ENCODE data around the gene PYDC1.

Gene PYDC1

DNA sequence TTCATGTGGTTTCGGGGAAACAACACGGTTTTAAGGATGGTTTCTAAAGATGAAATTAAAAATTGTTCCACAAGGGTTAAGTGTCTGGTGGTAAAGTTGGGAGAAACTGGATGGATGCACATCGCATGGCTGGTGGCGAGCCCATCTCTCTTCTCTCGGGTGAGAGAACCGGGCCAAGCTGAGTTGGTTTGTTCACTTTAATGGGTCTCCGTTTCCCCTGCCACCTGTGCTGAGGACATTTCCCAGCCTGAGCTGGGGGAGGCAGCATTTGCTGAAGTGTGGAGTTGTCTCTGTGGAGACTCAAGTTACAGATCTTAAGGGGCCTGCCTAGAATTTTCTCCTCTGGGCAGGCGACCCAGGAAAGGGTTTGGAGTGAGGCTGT, 29.1 kb downstream of the PYDC1 start:
- H3K4me1 ChIP-seq (ENCODE audit: insufficient read depth, poor library complexity, severe bottlenecking), result no peaks in the 10 kb centered on the region
- DNase-seq (ENCODE audit: low spot score) (peak; percentile 15), ATAC-seq (ENCODE audit: low read depth) (no peak)
- H3K27ac ChIP-seq (ENCODE audit: poor library complexity, severe bottlenecking), result no peak overlapping the region
- no peak overlapping the region for H3K4me3 ChIP-seq (ENCODE audit: severe bottlenecking)
- H3K9me3 ChIP-seq (ENCODE audit: severe bottlenecking), result no peaks in the 10 kb centered on the region
- TF ChIP-seq, protein P1, sequence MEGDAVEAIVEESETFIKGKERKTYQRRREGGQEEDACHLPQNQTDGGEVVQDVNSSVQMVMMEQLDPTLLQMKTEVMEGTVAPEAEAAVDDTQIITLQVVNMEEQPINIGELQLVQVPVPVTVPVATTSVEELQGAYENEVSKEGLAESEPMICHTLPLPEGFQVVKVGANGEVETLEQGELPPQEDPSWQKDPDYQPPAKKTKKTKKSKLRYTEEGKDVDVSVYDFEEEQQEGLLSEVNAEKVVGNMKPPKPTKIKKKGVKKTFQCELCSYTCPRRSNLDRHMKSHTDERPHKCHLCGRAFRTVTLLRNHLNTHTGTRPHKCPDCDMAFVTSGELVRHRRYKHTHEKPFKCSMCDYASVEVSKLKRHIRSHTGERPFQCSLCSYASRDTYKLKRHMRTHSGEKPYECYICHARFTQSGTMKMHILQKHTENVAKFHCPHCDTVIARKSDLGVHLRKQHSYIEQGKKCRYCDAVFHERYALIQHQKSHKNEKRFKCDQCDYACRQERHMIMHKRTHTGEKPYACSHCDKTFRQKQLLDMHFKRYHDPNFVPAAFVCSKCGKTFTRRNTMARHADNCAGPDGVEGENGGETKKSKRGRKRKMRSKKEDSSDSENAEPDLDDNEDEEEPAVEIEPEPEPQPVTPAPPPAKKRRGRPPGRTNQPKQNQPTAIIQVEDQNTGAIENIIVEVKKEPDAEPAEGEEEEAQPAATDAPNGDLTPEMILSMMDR (IDR thresholded peaks at IDR 0.05; ENCODE audit: poor library complexity, severe bottlenecking), result no peak
- H3K36me3 ChIP-seq (ENCODE audit: low read depth), result peaks cover 99% of the 10 kb centered on the region
- no peaks in the 10 kb centered on the region for H3K27me3 ChIP-seq (ENCODE audit: insufficient read depth, poor library complexity, severe bottlenecking)

DNA sequence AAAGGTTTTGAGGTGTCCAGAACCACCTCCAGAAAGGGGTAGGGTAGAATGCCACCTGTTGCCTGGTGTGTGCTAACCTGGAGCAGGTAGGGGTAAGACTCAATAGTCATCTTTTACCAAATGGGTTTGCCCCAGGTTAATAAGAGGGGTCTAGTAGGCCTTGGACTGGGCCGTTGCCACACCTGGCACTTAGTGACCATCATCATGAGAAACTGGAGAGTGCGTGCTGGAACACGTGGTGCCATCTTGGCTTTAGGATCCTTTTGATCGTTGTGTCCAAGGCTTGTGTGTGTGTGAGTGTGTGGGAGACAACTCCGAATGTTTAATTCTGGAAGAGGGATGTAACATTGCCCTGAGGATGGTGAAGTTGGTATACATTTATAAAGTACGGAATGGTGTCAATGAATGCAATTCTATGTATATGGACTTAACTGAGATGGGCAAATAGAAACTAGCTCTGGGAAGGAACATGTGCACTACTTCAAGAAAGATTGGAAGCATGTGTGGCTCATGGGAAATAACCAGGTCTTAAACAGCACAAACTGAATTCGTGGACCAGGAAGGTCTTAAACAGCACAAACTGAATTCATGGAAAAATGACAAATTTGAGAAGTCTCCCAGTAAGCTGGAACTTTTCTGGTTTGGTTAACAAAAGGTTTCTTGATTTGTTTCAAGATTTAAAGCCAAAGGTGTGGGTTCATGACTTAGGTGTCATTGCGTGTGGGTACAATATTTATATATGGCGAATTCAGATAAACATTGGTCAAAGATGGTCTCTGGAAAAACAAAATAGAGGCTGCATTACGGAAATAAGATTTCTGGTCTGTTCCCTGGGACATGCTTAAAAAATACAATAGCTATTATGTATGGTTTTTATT, 29.8 kb downstream of the PYDC1 start:
- Histone ChIP-seq H3K9me3 (ENCODE audit: severe bottlenecking) (no peaks in the 10 kb centered on the region), H3K27ac (ENCODE audit: poor library complexity, severe bottlenecking) (no peak overlapping the region), H3K4me3 (ENCODE audit: severe bottlenecking) (no peak overlapping the region), H3K27me3 (ENCODE audit: insufficient read depth, poor library complexity, severe bottlenecking) (no peaks in the 10 kb centered on the region), H3K4me1 (ENCODE audit: insufficient read depth, poor library complexity, severe bottlenecking) (no peaks in the 10 kb centered on the region), H3K36me3 (ENCODE audit: low read depth) (peaks cover 99% of the 10 kb centered on the region)
- DNase-seq (ENCODE audit: low spot score), result no peak
- ATAC-seq (ENCODE audit: low read depth), result no peak
- TF ChIP-seq, protein P1 (IDR thresholded peaks at IDR 0.05; ENCODE audit: poor library complexity, severe bottlenecking), result no peak

DNA sequence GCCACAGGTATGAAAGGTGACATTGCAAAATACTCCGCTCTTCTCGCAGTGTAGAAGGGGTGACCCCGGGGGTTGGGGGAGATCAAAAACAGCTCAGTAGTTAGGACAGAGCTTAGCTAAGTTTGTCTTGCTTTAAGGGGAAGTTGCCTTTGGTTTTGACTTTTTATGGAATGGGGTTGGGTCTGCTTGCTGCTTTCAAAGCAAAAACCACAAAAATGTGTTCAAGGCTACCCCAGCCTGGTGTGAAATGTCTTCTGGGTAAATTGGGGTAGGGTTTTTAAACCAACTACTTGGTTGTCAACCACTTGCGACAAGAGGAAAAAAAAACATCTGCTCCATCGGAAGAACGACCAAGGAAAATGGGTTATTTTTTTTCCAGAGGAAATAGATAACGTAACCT, 30.8 kb downstream of the PYDC1 start:
- Histone ChIP-seq H3K4me1 (ENCODE audit: insufficient read depth, poor library complexity, severe bottlenecking) (no peaks in the 10 kb centered on the region), H3K4me3 (ENCODE audit: severe bottlenecking) (no peak overlapping the region), H3K27me3 (ENCODE audit: insufficient read depth, poor library complexity, severe bottlenecking) (no peaks in the 10 kb centered on the region), H3K9me3 (ENCODE audit: severe bottlenecking) (no peaks in the 10 kb centered on the region), H3K27ac (ENCODE audit: poor library complexity, severe bottlenecking) (no peak overlapping the region), H3K36me3 (ENCODE audit: low read depth) (peaks cover 99% of the 10 kb centered on the region)
- DNase-seq (ENCODE audit: low spot score), result no peak
- ATAC-seq (ENCODE audit: low read depth), result no peak
- TF ChIP-seq, protein P1 (IDR thresholded peaks at IDR 0.05; ENCODE audit: poor library complexity, severe bottlenecking), result no peak

DNA sequence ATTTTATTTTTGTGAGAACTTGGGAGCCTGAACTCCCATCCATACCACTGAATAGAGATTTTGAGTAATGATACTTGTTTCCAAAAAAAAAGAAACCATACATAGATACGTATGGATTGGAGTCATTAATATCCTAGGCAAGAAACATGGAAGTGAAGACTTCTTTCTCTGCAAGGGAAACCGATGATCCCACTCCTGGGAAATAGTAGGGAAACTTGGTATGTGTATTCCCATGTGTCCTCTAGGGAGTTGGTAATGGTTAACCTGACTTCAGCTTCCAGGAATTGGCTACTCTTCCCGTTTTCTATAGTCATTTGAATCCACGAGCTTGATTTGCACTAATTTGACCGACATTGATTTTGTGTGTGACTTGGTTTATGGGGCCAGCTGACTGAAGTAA, 31.6 kb downstream of the PYDC1 start:
- Histone ChIP-seq H3K4me1 (ENCODE audit: insufficient read depth, poor library complexity, severe bottlenecking) (no peaks in the 10 kb centered on the region), H3K4me3 (ENCODE audit: severe bottlenecking) (no peak overlapping the region), H3K9me3 (ENCODE audit: severe bottlenecking) (no peaks in the 10 kb centered on the region), H3K27ac (ENCODE audit: poor library complexity, severe bottlenecking) (no peak overlapping the region), H3K27me3 (ENCODE audit: insufficient read depth, poor library complexity, severe bottlenecking) (no peaks in the 10 kb centered on the region), H3K36me3 (ENCODE audit: low read depth) (peaks cover 96% of the 10 kb centered on the region)
- ATAC-seq (ENCODE audit: low read depth) (no peak), DNase-seq (ENCODE audit: low spot score) (no peak)
- TF ChIP-seq, protein P1 (IDR thresholded peaks at IDR 0.05; ENCODE audit: poor library complexity, severe bottlenecking), result no peak

DNA sequence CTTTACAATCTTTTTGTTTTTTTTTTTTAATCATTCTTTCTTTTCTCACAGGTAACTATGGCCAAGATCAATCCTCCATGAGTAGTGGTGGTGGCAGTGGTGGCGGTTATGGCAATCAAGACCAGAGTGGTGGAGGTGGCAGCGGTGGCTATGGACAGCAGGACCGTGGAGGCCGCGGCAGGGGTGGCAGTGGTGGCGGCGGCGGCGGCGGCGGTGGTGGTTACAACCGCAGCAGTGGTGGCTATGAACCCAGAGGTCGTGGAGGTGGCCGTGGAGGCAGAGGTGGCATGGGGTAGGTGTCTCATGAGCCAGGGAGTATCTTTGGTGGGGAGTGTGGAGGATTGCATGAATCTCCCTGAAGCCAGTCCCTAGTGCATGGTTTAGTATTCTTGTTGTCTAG, 32.0 kb downstream of the PYDC1 start:
- no peak overlapping the region for H3K27ac ChIP-seq (ENCODE audit: poor library complexity, severe bottlenecking)
- TF ChIP-seq, protein P1 (IDR thresholded peaks at IDR 0.05; ENCODE audit: poor library complexity, severe bottlenecking), result no peak
- ATAC-seq (ENCODE audit: low read depth) (no peak), DNase-seq (ENCODE audit: low spot score) (peak; percentile 52)
- no peaks in the 10 kb centered on the region for H3K9me3 ChIP-seq (ENCODE audit: severe bottlenecking)
- no peak overlapping the region for H3K4me3 ChIP-seq (ENCODE audit: severe bottlenecking)
- peaks cover 91% of the 10 kb centered on the region for H3K36me3 ChIP-seq (ENCODE audit: low read depth)
- no peaks in the 10 kb centered on the region for H3K27me3 ChIP-seq (ENCODE audit: insufficient read depth, poor library complexity, severe bottlenecking)
- no peaks in the 10 kb centered on the region for H3K4me1 ChIP-seq (ENCODE audit: insufficient read depth, poor library complexity, severe bottlenecking)

Measured in RWPE2 (cell line).